Spinal cord (tissue), 10 donors: ENCODE results near the gene FNDC3B. TPM values are rescaled to one million over a fixed set of nuclear protein-coding genes. Genes with fewer than 3 reads are reported as not detected.
A peak's percentile ranks its signal among the peaks of the same experiment; 100 is the strongest.

ENCODE experiments used
- DNase-seq, 6 donors: peaks; one replicate each; pipeline versions ENCODE4 v3.0.0 to v3.0.0-alpha.2; 2013 to 2015; ENCODE audit warnings: low spot score in 6 of 6, low read depth in 4 of 6
- H3K27ac ChIP-seq: one replicate; pipeline ENCODE4 v1.5.1; 2013; ENCODE audit warnings: low read depth, low read length, control low read depth
- H3K27me3 ChIP-seq: one replicate; pipeline ENCODE4 v1.6.1; 2013; ENCODE audit warnings: low read length; ENCODE audit not compliant: control insufficient read depth, insufficient read depth
- H3K36me3 ChIP-seq: one replicate; pipeline ENCODE4 v1.6.1; 2013; ENCODE audit warnings: low read length; ENCODE audit not compliant: control insufficient read depth, insufficient read depth
- H3K4me1 ChIP-seq: one replicate; pipeline ENCODE4 v1.6.1; 2013; ENCODE audit warnings: low read length; ENCODE audit not compliant: control insufficient read depth, insufficient read depth
- H3K4me3 ChIP-seq: one replicate; pipeline ENCODE4 v1.5.1; 2013; ENCODE audit warnings: low read depth, low read length, control low read depth
- H3K9me3 ChIP-seq: one replicate; pipeline ENCODE4 v1.6.1; 2013; ENCODE audit warnings: low read length; ENCODE audit not compliant: control insufficient read depth, insufficient read depth
- WGBS: methylation state at CpG from one replicate; pipeline ENCODE4 v1.1.5; 2013; ENCODE audit warnings: missing lambda C conversion rate; ENCODE audit not compliant: insufficient coverage; 5-methylcytosine and 5-hydroxymethylcytosine counted together
- polyA plus RNA-seq, 2 donors: library from polyadenylated mRNA; unstranded; fragments of 120-200 nt; gene quantifications; one replicate each; pipeline ENCODE4 v1.2.1, GENCODE V29; 2013; ENCODE audit not compliant: insufficient read length in 2 of 2
- total RNA-seq, 2 donors: library from RNA; depleted of rRNA in 1 of 2; stranded (reverse); fragments of 120-200 nt in 1 of 2; fragments of >200 nt in 1 of 2; gene quantifications; one replicate each; pipeline versions ENCODE4 v1.2.3 to v1.2.4, GENCODE V29; 2013 to 2014
- donor health status: healthy.

The FNDC3B gene
- total and polyA plus RNA-seq, 4 donors: 14.9 to 66.8 (median 40.0) TPM

- Histone ChIP-seq H3K27me3 (no peaks in the 10 kb centered on the region), H3K4me1 (peaks cover 3% of the 10 kb centered on the region), H3K9me3 (no peaks in the 10 kb centered on the region), H3K36me3 (no peaks in the 10 kb centered on the region), H3K4me3 (no peak overlapping the region), H3K27ac (no peak overlapping the region)
- WGBS: 79% methylated on average over 3 of the region's 8 CpGs
- no peak for DNase-seq
Observed at GRCh38 chr3:172147113-172147818, 107.9 kb downstream of the FNDC3B start.

GRCh38 chr3:172148241-172148640 lies 108.9 kb downstream of the FNDC3B start:
- H3K4me1 ChIP-seq: peaks cover 9% of the 10 kb centered on the region
- no peak overlapping the region for H3K4me3 ChIP-seq
- WGBS: no CpG with 5 or more reads among the region's 2 CpGs
- H3K36me3 ChIP-seq: no peaks in the 10 kb centered on the region
- no peaks in the 10 kb centered on the region for H3K9me3 ChIP-seq
- H3K27me3 ChIP-seq: no peaks in the 10 kb centered on the region
- DNase-seq: no peak
- H3K27ac ChIP-seq: no peak overlapping the region

GRCh38 chr3:172148702-172149565 lies 109.6 kb downstream of the FNDC3B start:
- peaks cover 16% of the 10 kb centered on the region for H3K4me1 ChIP-seq
- H3K4me3 ChIP-seq: no peak overlapping the region
- H3K36me3 ChIP-seq: no peaks in the 10 kb centered on the region
- WGBS: no CpG with 5 or more reads among the region's 3 CpGs
- no peak overlapping the region for H3K27ac ChIP-seq
- no peak for DNase-seq
- H3K9me3 ChIP-seq: no peaks in the 10 kb centered on the region
- no peaks in the 10 kb centered on the region for H3K27me3 ChIP-seq

GRCh38 chr3:172150268-172150667 lies 110.9 kb downstream of the FNDC3B start:
- Histone ChIP-seq H3K36me3 (no peaks in the 10 kb centered on the region), H3K9me3 (no peaks in the 10 kb centered on the region), H3K27ac (no peak overlapping the region), H3K4me3 (no peak overlapping the region), H3K27me3 (no peaks in the 10 kb centered on the region), H3K4me1 (peaks cover 20% of the 10 kb centered on the region)
- no peak for DNase-seq
- WGBS: no CpG with 5 or more reads among the region's 3 CpGs

- H3K27me3 ChIP-seq: no peaks in the 10 kb centered on the region
- no CpG with 5 or more reads among the region's 5 CpGs for WGBS
- H3K4me1 ChIP-seq: peaks cover 20% of the 10 kb centered on the region
- no peak for DNase-seq
- H3K36me3 ChIP-seq: no peaks in the 10 kb centered on the region
- H3K4me3 ChIP-seq: no peak overlapping the region
- no peak overlapping the region for H3K27ac ChIP-seq
- no peaks in the 10 kb centered on the region for H3K9me3 ChIP-seq
Observed at GRCh38 chr3:172150913-172151650, 111.7 kb downstream of the FNDC3B start.

- Histone ChIP-seq H3K36me3 (no peaks in the 10 kb centered on the region), H3K4me3 (no peak overlapping the region), H3K9me3 (no peaks in the 10 kb centered on the region), H3K27me3 (no peaks in the 10 kb centered on the region), H3K27ac (peak overlapping the region; percentile 88), H3K4me1 (peaks cover 23% of the 10 kb centered on the region)
- 82% methylated on average over 10 of the region's 14 CpGs for WGBS
- no peak for DNase-seq
Observed at GRCh38 chr3:172151651-172152649, 112.6 kb downstream of the FNDC3B start.

- Histone ChIP-seq H3K27ac (peak overlapping the region; percentile 88), H3K36me3 (no peaks in the 10 kb centered on the region), H3K4me3 (no peak overlapping the region), H3K9me3 (no peaks in the 10 kb centered on the region), H3K27me3 (no peaks in the 10 kb centered on the region), H3K4me1 (peaks cover 23% of the 10 kb centered on the region)
- DNase-seq: peak in 1 of 6 donors; percentile 30
- 29% methylated on average over 7 of the region's 7 CpGs for whole genome bisulfite sequencing
Observed at GRCh38 chr3:172152874-172153273, 113.5 kb downstream of the FNDC3B start.

- Histone ChIP-seq H3K36me3 (no peaks in the 10 kb centered on the region), H3K27ac (peak overlapping the region; percentile 88), H3K9me3 (no peaks in the 10 kb centered on the region), H3K27me3 (no peaks in the 10 kb centered on the region), H3K4me3 (no peak overlapping the region), H3K4me1 (peaks cover 23% of the 10 kb centered on the region)
- DNase-seq: peak in 4 of 6 donors; percentile 65 to 90 (median 78)
- 16% methylated on average over 4 of the region's 8 CpGs for WGBS
Observed at GRCh38 chr3:172153335-172153861, 114.0 kb downstream of the FNDC3B start.
